ENCODE measurements around the gene AGAP5. TPM values are rescaled to one million over a fixed set of nuclear protein-coding genes. Genes with fewer than 3 reads are reported as not detected.

AGAP5 gene
- total and polyA plus RNA-seq, 2 of the 13 experiments (the other 11 are each of a cell fraction or from before 2014, with no cell fraction given) = 5.3 to 7.9 TPM

Small RNAs within 50 kb of the gene (small RNA-seq; reads per million reads assigned to genes)
- 0 reads per million in 3 experiments for gene AC022400.4 (ENCODE audit: insufficient read depth in 2 of 3, insufficient read length in 3 of 3, low read depth in 2 of 3, low replicate concordance in 1 of 3)
- gene RNA5SP320 (ENCODE audit: insufficient read depth in 2 of 3, insufficient read length in 3 of 3, low read depth in 2 of 3, low replicate concordance in 1 of 3) = 0 reads per million in 3 experiments

Other genes starting within 250 kb of the AGAP5 start
- 8.7 and 18.5 TPM in 2 replicates for gene PPP3CB, start 202.1 kb downstream of the AGAP5 start, total RNA-seq (2016; rRNA removed; fragmentation: Illumina TruSeq; extraction: Trizol)
- gene PPP3CB, start 202.1 kb downstream of the AGAP5 start, polyA plus RNA-seq (2011; rRNA removed) = 9.5 and 11.4 TPM in 2 replicates
- gene USP54, start 106.8 kb downstream of the AGAP5 start, total RNA-seq (2016; rRNA removed; fragmentation: Illumina TruSeq; extraction: Trizol) = 18.1 and 20.2 TPM in 2 replicates
- gene USP54, start 106.8 kb downstream of the AGAP5 start, polyA plus RNA-seq (2011; rRNA removed) = 16.1 and 25.0 TPM in 2 replicates
- not detected in 2 replicates for gene MYOZ1, start 56.6 kb downstream of the AGAP5 start, total RNA-seq (2016; rRNA removed; fragmentation: Illumina TruSeq; extraction: Trizol)
- gene MYOZ1, start 56.6 kb downstream of the AGAP5 start, polyA plus RNA-seq (2011; rRNA removed) = not detected in 2 replicates
- not detected in 2 replicates for gene SYNPO2L, start 42.1 kb downstream of the AGAP5 start, total RNA-seq (2016; rRNA removed; fragmentation: Illumina TruSeq; extraction: Trizol)
- not detected in 2 replicates for gene SYNPO2L, start 42.1 kb downstream of the AGAP5 start, polyA plus RNA-seq (2011; rRNA removed)
- 63.1 and 66.5 TPM in 2 replicates for gene SEC24C, start 46.3 kb upstream of the AGAP5 start, total RNA-seq (2016; rRNA removed; fragmentation: Illumina TruSeq; extraction: Trizol)
- gene SEC24C, start 46.3 kb upstream of the AGAP5 start, polyA plus RNA-seq (2011; rRNA removed) = 66.4 and 74.3 TPM in 2 replicates
- gene CHCHD1, start 83.9 kb upstream of the AGAP5 start, total RNA-seq (2016; rRNA removed; fragmentation: Illumina TruSeq; extraction: Trizol) = 71.2 and 91.7 TPM in 2 replicates
- 30.6 and 36.9 TPM in 2 replicates for gene CHCHD1, start 83.9 kb upstream of the AGAP5 start, polyA plus RNA-seq (2011; rRNA removed)
- gene ZSWIM8, start 87.5 kb upstream of the AGAP5 start, total RNA-seq (2016; rRNA removed; fragmentation: Illumina TruSeq; extraction: Trizol) = 21.0 and 39.9 TPM in 2 replicates
- 98.2 and 142 TPM in 2 replicates for gene ZSWIM8, start 87.5 kb upstream of the AGAP5 start, polyA plus RNA-seq (2011; rRNA removed)
- gene NDST2, start 113.5 kb upstream of the AGAP5 start, total RNA-seq (2016; rRNA removed; fragmentation: Illumina TruSeq; extraction: Trizol) = 5.6 and 10.7 TPM in 2 replicates
- gene NDST2, start 113.5 kb upstream of the AGAP5 start, polyA plus RNA-seq (2011; rRNA removed) = 25.5 and 30.1 TPM in 2 replicates
- gene CAMK2G, start 176.4 kb upstream of the AGAP5 start, total RNA-seq (2016; rRNA removed; fragmentation: Illumina TruSeq; extraction: Trizol) = 13.0 and 15.9 TPM in 2 replicates
- 18.8 and 19.3 TPM in 2 replicates for gene CAMK2G, start 176.4 kb upstream of the AGAP5 start, polyA plus RNA-seq (2011; rRNA removed)
- 4.8 and 11.2 TPM in 2 replicates for gene PLAU, start 213.0 kb upstream of the AGAP5 start, total RNA-seq (2016; rRNA removed; fragmentation: Illumina TruSeq; extraction: Trizol)
- 0.37 and 0.45 TPM in 2 replicates for gene PLAU, start 213.0 kb upstream of the AGAP5 start, polyA plus RNA-seq (2011; rRNA removed)

All from HepG2 (cell line).